Measurements from ENCODE around the gene SLC35E2B.
"Not testable (repeated sequence)": the region's sequence is repeated elsewhere in the genome, so short reads cannot be mapped to it uniquely, and the experiment has no call there.

Gene SLC35E2B

DNA sequence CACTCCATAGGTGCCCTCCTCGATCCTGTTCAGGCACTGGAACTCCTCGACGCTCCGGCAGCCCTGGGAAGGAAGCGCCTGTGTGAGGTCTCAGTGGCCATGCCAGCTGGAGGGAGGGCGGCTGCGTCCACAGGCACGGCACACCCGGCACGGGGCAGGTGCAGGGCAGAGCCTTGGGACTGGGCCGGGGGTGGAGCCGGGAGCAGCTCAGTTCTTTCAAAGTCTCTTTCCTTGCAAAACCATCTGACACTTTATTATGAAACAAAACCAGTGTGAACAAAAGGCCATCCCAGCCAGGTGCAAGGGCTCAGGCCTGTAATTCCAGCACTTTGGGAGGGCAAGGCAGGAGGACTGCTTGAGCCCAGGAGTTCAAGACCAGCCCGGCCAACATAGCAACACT is 54.1 kb downstream of the SLC35E2B start:
- DNase-seq (ENCODE audit: low read depth), result not testable (repeated sequence)

DNA sequence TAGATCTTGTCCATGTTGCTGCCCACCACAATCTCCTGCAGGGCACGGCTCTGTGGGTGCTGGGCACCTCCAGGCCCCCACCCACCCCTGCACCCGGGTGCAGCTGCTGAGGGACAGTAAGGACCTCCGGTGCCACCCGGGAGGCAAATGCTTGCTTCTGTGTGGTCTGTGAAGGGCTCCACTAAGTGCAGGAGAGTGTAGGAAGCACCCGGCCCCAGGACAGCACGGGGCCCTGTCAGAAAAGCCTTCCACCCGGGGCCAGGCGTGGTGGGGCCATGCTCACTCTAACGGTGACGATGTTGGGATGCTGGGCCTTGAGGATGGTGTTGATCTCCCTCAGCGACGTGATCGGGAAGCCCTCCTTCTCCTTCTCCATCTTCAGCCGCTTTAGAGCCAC is 55.1 kb downstream of the SLC35E2B start:
- not testable (repeated sequence) for DNase-seq (ENCODE audit: low read depth)

DNA sequence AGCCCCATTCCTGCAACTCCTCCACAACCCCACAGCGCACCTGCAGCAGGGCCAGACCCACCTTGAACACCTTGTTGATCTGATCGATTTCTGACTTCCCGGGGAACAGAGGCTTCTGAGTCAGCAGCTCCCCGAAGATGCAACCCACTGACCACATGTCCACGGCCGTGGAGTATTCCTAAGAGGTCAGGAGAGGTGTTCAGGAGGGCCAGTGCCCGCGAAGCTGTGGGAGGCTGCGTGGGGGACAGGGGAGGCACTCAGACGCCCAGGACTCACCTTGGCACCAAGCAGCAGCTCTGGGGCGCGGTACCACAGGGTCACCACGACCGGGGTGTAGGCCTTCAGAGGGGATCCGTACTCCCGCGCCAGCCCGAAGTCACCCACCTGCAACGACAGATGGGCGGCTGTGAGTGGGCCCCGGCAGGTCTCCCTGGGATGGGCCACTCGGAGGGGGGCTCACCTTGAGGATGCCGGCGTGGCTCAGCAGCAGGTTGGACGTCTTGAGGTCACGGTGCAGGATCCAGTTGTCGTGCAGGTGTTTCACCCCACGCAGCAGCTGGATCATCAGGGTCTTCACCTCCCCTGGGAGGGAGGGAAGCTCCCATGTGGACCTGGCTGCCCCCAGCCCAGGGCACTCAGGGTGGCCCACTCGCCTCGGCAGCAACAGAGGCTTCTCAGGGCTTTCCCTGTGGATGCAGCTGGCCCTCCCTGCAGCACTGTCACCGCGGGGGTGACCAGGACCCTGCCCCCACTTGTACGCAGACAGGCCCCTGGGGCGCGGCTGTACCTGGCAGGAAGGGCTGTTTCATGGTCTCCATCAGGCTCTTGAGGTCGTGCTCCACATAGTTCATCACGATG is 55.7 kb downstream of the SLC35E2B start:
- DNase-seq (ENCODE audit: low read depth), result not testable (repeated sequence)

DNA sequence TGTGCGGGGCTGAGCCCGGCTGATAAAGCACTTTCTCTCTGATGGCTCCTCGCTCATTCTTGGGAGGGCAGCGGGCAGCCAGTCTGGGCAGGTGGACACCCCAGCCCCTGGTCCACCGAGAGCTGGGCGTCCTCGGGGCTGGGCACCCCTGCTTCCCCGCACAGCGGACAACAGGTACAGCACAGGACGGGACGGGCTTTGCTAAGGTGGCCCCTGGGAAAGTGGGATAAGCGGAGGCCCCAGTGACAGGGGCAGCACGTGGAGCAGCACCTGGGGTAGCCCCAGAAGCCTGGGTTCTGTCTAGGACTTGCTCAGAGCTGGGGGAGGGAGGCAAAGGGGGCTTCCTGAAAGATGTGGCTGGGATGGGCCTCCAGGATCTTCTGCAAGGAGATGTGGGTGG is 58.0 kb downstream of the SLC35E2B start:
- DNase-seq (ENCODE audit: low read depth), result not testable (repeated sequence)

GRCh38 chr1:1633409-1633808 is 59.2 kb downstream of the SLC35E2B start:
- not testable (repeated sequence) for DNase-seq (ENCODE audit: low read depth)

DNA sequence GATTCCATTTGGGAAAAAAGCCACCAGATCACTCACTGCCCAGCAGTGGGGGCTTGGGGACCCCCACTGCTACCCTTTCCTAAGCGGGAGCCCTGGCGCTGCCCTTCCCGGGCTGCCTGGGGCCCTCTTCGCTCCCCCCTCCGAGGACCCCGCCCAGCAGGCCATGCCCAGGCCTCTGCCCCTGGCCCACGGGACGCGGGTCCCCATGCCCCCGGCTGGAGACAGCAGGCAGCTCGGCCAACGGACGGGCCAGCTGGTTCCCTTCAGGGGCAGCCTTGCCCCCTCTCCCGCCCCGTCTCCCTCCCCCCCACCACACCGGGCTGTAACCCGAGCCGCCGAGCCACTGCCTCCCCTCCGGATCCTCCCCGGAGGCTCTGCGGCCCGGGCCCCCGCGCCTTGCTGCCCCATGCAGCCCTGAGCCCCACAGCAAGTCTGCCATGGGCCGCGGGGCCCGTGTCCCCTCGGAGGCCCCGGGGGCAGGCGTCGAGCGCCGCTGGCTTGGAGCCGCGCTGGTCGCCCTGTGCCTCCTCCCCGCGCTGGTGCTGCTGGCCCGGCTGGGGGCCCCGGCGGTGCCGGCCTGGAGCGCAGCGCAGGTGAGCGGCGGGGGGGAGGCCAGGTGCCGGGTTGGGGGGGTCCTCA is 60.7 kb downstream of the SLC35E2B start, which contains the start of gene MMP23B:
Gene MMP23B, plus strand, starts transcription at position 392 of the 639 bp plus-strand sequence. Its CDS starts 46 bp downstream, at position 438.
- no peak for DNase-seq (ENCODE audit: low read depth)

- no peak for DNase-seq (ENCODE audit: low read depth)
These were observed 61.4 kb downstream of the SLC35E2B start for GRCh38 chr1:1630965-1631781.

- DNase-seq (ENCODE audit: low read depth), result no peak
These were observed 62.2 kb downstream of the SLC35E2B start for GRCh38 chr1:1630191-1630964.

- DNase-seq (ENCODE audit: low read depth), result no peak
These were observed 63.0 kb downstream of the SLC35E2B start for GRCh38 chr1:1629430-1630190.

GRCh38 chr1:1628754-1629429 is 63.7 kb downstream of the SLC35E2B start:
- no peak for DNase-seq (ENCODE audit: low read depth)

DNA sequence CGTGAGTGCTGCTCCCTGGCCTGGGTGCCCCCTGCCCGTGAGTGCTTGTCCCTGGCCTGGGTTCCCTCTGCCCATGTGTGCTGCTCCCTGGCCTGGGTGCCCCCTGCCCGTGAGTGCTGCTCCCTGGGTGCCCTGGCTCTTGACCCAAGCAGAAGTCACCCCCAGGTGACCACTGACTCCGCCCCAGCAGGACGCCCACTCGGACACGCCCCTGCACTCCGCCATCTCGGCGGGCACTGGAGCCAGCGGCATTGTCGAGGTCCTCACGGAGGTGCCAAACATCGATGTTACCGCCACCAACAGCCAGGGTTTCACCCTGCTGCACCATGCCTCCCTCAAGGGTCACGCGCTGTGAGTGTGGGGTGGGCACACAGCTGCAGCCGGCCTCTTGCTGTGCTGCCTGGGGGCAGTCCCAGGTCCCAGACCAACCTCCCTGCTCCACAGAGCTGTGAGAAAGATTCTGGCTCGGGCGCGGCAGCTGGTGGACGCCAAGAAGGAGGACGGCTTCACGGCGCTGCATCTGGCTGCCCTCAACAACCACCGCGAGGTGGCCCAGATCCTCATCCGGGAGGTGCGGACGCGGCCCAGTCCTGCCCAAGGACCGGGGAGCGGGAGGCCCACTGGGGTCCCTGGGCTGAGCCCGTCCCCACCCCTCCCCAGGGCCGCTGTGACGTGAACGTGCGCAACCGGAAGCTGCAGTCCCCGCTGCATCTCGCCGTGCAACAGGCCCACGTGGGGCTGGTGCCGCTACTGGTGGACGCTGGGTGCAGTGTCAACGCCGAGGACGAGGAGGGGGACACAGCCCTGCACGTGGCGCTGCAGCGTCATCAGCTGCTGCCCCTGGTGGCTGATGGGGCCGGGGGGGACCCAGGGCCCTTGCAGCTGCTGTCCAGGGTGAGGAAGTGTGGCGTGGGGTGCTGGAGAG is 64.5 kb downstream of the SLC35E2B start:
- no peak for DNase-seq (ENCODE audit: low read depth)

DNA sequence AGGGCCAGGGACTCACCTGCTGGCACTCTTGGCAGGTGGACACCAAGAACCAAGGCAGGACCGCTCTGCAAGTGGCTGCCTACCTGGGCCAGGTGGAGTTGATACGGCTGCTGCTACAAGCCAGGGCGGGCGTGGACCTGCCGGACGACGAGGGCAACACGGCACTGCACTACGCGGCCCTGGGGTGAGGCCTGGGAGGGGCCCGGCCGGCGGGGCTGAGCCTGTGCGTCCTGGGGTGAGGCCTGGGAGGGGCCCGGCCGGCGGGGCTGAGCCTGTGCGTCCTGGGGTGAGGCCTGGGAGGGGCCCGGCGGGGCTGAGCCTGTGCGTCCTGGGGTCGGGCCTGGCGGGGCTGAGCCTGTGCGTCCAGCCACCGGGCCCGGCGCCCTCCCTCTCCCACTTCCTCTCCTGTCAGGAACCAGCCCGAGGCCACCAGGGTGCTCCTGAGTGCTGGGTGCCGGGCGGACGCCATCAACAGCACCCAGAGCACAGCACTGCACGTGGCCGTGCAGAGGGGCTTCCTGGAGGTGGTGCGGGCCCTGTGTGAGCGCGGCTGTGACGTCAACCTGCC is 65.2 kb downstream of the SLC35E2B start:
- DNase-seq (ENCODE audit: low read depth), result no peak

DNA sequence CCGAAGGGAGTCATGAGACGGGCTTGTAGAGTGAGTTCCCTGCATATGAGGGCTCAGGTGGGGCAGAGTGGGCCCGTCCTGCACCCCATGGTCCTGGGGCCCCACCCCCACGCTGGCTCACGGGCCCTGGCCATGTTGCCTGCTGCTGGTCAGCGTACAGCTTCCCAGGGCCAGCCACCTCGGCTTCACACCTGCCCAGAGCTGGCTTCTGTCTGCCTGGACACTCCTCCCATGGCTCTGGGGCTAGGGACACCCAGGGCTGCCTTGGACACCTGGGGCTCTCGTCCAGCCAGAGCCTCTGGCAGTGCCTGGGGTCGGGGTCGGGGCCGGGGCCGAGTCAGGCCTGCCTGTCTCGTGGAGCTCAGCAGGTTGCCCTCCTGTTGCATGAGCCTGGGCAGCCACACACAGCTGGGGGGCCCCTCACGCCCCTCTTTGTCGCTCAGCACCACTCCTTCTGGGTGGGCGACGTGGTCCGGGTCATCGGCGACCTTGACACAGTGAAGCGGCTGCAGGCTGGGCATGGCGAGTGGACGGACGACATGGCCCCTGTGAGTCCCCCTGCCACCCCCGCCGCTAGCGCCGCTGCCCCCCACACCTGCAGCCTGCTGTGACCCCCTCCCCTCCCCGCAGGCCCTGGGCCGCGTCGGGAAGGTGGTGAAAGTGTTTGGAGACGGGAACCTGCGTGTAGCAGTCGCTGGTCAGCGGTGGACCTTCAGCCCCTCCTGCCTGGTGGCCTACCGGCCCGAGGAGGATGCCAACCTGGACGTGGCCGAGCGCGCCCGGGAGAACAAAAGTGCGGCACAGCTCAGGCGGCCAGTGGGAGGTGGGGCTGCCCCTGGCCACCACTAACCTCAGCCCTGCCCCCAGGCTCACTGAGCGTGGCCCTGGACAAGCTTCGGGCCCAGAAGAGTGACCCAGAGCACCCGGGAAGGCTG is 66.1 kb downstream of the SLC35E2B start:
- no peak for DNase-seq (ENCODE audit: low read depth)

GRCh38 chr1:1625824-1626206 is 66.8 kb downstream of the SLC35E2B start:
- DNase-seq (ENCODE audit: low read depth), result no peak

DNA sequence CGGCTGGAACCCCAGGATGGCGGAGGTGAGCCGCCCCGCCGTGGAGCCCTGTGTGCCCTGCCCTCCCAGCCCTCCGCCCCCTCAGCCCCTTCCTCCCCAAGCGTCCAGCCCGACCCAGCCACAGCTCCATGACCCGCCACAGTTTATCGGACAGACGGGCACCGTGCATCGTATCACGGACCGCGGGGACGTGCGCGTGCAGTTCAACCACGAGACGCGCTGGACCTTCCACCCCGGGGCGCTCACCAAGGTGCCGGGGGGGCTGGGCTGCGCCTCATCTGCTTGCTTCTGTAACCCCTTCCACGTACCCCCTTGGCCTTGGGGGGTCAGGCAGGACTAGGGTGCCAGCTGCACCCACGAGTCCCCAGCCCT is 67.2 kb downstream of the SLC35E2B start:
- no peak for DNase-seq (ENCODE audit: low read depth)

- no peak for DNase-seq (ENCODE audit: low read depth)
These were observed 67.9 kb downstream of the SLC35E2B start for GRCh38 chr1:1624443-1625403.
